ENCODE data around the gene RNF17. TPM values are rescaled to one million over a fixed set of nuclear protein-coding genes. Genes with fewer than 3 reads are reported as not detected.

RNF17 gene
- total and polyA plus RNA-seq, 2 experiments from 2014 or later: not detected

- H3K27me3 ChIP-seq: no peaks in the 10 kb centered on the region
- H3K4me3 ChIP-seq: no peak overlapping the region
- H3K4me1 ChIP-seq (ENCODE audit: low read depth): no peaks in the 10 kb centered on the region
- no peak overlapping the region for H3K27ac ChIP-seq
- TF ChIP-seq CTCF (IDR thresholded peaks at IDR 0.05; ENCODE audit: low read depth, low read length): no peak
- H3K36me3 ChIP-seq: no peaks in the 10 kb centered on the region
- no peaks in the 10 kb centered on the region for H3K9me3 ChIP-seq (ENCODE audit: low read depth)
- DNase-seq (ENCODE audit: low read depth in 1 of 2, low spot score in 1 of 2): no peak
Measured at GRCh38 chr13:24888291-24888931, 124.4 kb downstream of the RNF17 start.

- H3K4me3 ChIP-seq: no peak overlapping the region
- H3K27me3 ChIP-seq: no peaks in the 10 kb centered on the region
- H3K36me3 ChIP-seq: no peaks in the 10 kb centered on the region
- H3K27ac ChIP-seq: no peak overlapping the region
- no peak for TF ChIP-seq CTCF (IDR thresholded peaks at IDR 0.05; ENCODE audit: low read depth, low read length)
- no peaks in the 10 kb centered on the region for H3K4me1 ChIP-seq (ENCODE audit: low read depth)
- no peaks in the 10 kb centered on the region for H3K9me3 ChIP-seq (ENCODE audit: low read depth)
- DNase-seq (ENCODE audit: low read depth in 1 of 2, low spot score in 1 of 2): no peak
Measured at GRCh38 chr13:24890256-24890655, 126.3 kb downstream of the RNF17 start.

- Histone ChIP-seq H3K27me3 (no peaks in the 10 kb centered on the region), H3K36me3 (peaks cover 2% of the 10 kb centered on the region), H3K4me1 (ENCODE audit: low read depth) (no peaks in the 10 kb centered on the region), H3K4me3 (no peak overlapping the region), H3K9me3 (ENCODE audit: low read depth) (no peaks in the 10 kb centered on the region), H3K27ac (no peak overlapping the region)
- no peak for DNase-seq (ENCODE audit: low read depth in 1 of 2, low spot score in 1 of 2)
- TF ChIP-seq CTCF (IDR thresholded peaks at IDR 0.05; ENCODE audit: low read depth, low read length): no peak
Measured at GRCh38 chr13:24891476-24892108, 127.6 kb downstream of the RNF17 start.

DNA sequence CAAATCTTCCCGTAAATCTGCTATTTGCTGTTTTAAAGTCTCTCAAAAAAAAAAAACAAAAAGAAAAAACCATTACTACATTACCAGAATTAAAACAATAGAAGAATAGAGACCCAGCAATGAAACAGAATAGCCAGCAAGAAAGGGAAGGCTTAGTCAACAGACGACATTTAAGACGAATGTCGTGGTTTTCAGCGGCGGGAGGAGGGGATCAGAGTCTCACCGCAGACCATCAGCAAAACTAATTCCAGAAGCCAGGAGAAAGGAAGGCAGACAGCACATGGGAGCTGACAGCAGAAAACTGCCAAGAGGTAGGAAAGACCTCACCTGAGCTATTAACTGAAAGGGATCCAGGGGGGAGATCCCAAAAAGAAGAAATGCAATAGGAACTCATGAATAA, 128.9 kb downstream of the RNF17 start:
- H3K4me3 ChIP-seq: no peak overlapping the region
- no peak for TF ChIP-seq CTCF (IDR thresholded peaks at IDR 0.05; ENCODE audit: low read depth, low read length)
- H3K27ac ChIP-seq: no peak overlapping the region
- H3K36me3 ChIP-seq: peaks cover 10% of the 10 kb centered on the region
- H3K9me3 ChIP-seq (ENCODE audit: low read depth): no peaks in the 10 kb centered on the region
- no peaks in the 10 kb centered on the region for H3K4me1 ChIP-seq (ENCODE audit: low read depth)
- no peaks in the 10 kb centered on the region for H3K27me3 ChIP-seq
- no peak for DNase-seq (ENCODE audit: low read depth in 1 of 2, low spot score in 1 of 2)

DNA sequence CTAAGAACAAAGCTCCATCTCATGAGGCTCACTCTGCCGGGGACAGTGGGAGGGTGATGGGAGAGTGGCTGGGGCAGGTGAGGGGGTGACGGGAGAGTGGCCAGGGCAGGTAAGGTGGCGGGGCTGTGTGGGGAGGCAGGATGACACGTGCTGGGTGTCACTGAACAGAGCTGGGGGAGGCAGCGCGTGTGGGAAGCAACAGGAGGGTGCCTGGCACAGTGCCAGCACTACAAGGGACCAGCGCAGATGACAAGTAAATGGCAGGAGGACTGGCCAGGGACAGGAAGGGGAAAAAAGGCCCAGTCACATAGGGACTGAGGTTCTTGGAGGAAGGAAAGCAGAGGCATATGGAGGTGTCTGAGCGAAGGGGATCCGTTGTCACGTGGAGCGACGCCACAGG, 129.9 kb downstream of the RNF17 start:
- H3K9me3 ChIP-seq (ENCODE audit: low read depth): no peaks in the 10 kb centered on the region
- no peak overlapping the region for H3K4me3 ChIP-seq
- no peak for DNase-seq (ENCODE audit: low read depth in 1 of 2, low spot score in 1 of 2)
- no peaks in the 10 kb centered on the region for H3K27me3 ChIP-seq
- TF ChIP-seq CTCF (IDR thresholded peaks at IDR 0.05; ENCODE audit: low read depth, low read length): no peak
- no peak overlapping the region for H3K27ac ChIP-seq
- H3K4me1 ChIP-seq (ENCODE audit: low read depth): no peaks in the 10 kb centered on the region
- H3K36me3 ChIP-seq: peaks cover 10% of the 10 kb centered on the region

Measured in cardiac muscle cell (in vitro differentiated cells and primary cell).